Calu3 (cell line): ENCODE data around the gene XRCC5. TPM values are rescaled to one million over a fixed set of nuclear protein-coding genes. Genes with fewer than 3 reads are reported as not detected.
A peak's percentile ranks its signal among the peaks of the same experiment; 100 is the strongest.

Source experiments
- BruUV-seq: library from RNA; stranded (reverse); fragments of 400-500 nt; replicated peaks from 2 replicates; lab custom pipeline; 2021; lab: Mats Ljungman, UMichigan
- CTCF ChIA-PET: fragments of 300-600 bp; sonication (Branson Sonifier 250); formaldehyde crosslinking; loops from one replicate; lab custom pipeline; 2022; ENCODE audit warnings: antibody characterized with exemption; lab: Charles Lee
- DNase-seq: peaks from one replicate; pipeline ENCODE4 v3.0.0; 2022
- H3K27ac Mint-ChIP-seq: one replicate; pipeline ENCODE4 v1.8.0; 2022; ENCODE audit warnings: mixed read lengths; ENCODE audit not compliant: unreplicated experiment
- H3K27me3 Mint-ChIP-seq: one replicate; pipeline ENCODE4 v1.8.0; 2022; ENCODE audit warnings: mixed read lengths; ENCODE audit not compliant: unreplicated experiment
- H3K36me3 Mint-ChIP-seq: one replicate; pipeline ENCODE4 v1.8.0; 2022; ENCODE audit warnings: mild to moderate bottlenecking, moderate library complexity, mixed read lengths; ENCODE audit not compliant: insufficient read depth, unreplicated experiment
- H3K4me1 Mint-ChIP-seq: one replicate; pipeline ENCODE4 v1.8.0; 2022; ENCODE audit warnings: mild to moderate bottlenecking, low read depth, mixed read lengths; ENCODE audit not compliant: unreplicated experiment
- H3K4me3 Mint-ChIP-seq: one replicate; pipeline ENCODE4 v1.8.0; 2022; ENCODE audit warnings: mild to moderate bottlenecking, low read depth, moderate library complexity, mixed read lengths; ENCODE audit not compliant: unreplicated experiment
- H3K9me3 Mint-ChIP-seq: one replicate; pipeline ENCODE4 v1.8.0; 2022; ENCODE audit warnings: low read depth, mixed read lengths; ENCODE audit not compliant: unreplicated experiment
- intact Hi-C: fragments of 100-400 bp; cut with micrococcal nuclease; formaldehyde crosslinking; loops from one replicate; pipeline ENCODE4 v1.10.0; 2022; ENCODE audit not compliant: unreplicated experiment
- total RNA-seq: library from RNA; stranded (reverse); gene quantifications from 2 replicates; pipeline ENCODE4 v1.2.3, GENCODE V29; 2022
- TF ChIP-seq, protein P1 (sequence below): fragments of 200-600 bp; IDR thresholded peaks from one replicate; pipeline ENCODE4 v1.8.0; 2022; ENCODE audit warnings: antibody characterized with exemption; ENCODE audit not compliant: unreplicated experiment

XRCC5 gene
- total RNA-seq, 1 experiment from 2014 or later = 313 TPM

DNA sequence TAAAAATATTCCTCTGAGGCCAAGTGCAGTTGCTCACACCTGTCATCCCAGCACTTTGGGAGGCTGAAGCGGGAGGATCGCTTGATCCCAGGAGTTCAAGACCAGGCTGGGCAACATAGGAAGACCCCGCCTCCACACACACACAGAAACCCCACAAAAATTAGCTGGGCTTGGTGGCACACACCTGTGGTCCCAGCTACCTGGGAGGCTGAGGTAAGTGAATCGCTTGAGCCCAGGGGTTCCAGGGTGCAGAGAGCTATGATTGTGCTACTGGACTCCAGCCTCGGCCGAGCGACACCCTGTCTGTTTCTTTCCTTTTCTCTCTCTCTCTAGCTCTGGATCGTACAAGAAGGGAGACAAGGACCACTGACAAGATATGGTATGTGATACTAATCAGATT lies 1.8 kb upstream of the XRCC5 start:
- Mint-ChIP-seq H3K4me3 (no peak overlapping the region), H3K9me3 (no peaks in the 10 kb centered on the region), H3K36me3 (peaks cover 38% of the 10 kb centered on the region), H3K27ac (no peak overlapping the region), H3K4me1 (peaks cover 13% of the 10 kb centered on the region), H3K27me3 (no peaks in the 10 kb centered on the region)
- intact Hi-C loops = no loop called here
- no TSS peak for BruUV-seq
- CTCF ChIA-PET = no interaction called here
- TF ChIP-seq, protein P1, sequence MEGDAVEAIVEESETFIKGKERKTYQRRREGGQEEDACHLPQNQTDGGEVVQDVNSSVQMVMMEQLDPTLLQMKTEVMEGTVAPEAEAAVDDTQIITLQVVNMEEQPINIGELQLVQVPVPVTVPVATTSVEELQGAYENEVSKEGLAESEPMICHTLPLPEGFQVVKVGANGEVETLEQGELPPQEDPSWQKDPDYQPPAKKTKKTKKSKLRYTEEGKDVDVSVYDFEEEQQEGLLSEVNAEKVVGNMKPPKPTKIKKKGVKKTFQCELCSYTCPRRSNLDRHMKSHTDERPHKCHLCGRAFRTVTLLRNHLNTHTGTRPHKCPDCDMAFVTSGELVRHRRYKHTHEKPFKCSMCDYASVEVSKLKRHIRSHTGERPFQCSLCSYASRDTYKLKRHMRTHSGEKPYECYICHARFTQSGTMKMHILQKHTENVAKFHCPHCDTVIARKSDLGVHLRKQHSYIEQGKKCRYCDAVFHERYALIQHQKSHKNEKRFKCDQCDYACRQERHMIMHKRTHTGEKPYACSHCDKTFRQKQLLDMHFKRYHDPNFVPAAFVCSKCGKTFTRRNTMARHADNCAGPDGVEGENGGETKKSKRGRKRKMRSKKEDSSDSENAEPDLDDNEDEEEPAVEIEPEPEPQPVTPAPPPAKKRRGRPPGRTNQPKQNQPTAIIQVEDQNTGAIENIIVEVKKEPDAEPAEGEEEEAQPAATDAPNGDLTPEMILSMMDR = no peak
- no peak for DNase-seq

DNA sequence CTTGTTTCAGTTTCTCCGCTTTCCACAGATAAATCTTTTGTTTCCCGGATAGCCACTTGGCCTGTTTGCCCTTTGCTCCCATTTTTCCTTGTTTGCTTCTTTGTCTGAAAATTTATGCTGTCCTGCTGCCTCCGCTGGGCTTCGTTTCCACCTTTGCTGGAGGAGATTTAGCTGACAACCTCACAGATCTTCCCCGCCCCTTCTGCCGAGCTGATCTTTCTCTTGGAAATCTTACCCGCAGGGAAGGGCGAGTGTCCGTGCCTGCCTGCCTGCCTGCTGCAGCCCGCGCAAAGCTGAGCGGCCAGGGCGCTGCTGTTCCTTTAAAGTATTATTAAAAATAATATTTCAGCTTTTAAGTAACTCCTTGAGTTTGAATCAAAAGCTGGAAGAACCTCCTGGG lies 1.4 kb upstream of the XRCC5 start:
- Mint-ChIP-seq H3K9me3 (no peaks in the 10 kb centered on the region), H3K27me3 (no peaks in the 10 kb centered on the region), H3K27ac (no peak overlapping the region), H3K36me3 (peaks cover 42% of the 10 kb centered on the region), H3K4me3 (no peak overlapping the region), H3K4me1 (peaks cover 18% of the 10 kb centered on the region)
- DNase-seq = no peak
- TF ChIP-seq, protein P1 = no peak
- intact Hi-C loops = no loop called here
- no TSS peak for BruUV-seq
- CTCF ChIA-PET = no interaction called here

DNA sequence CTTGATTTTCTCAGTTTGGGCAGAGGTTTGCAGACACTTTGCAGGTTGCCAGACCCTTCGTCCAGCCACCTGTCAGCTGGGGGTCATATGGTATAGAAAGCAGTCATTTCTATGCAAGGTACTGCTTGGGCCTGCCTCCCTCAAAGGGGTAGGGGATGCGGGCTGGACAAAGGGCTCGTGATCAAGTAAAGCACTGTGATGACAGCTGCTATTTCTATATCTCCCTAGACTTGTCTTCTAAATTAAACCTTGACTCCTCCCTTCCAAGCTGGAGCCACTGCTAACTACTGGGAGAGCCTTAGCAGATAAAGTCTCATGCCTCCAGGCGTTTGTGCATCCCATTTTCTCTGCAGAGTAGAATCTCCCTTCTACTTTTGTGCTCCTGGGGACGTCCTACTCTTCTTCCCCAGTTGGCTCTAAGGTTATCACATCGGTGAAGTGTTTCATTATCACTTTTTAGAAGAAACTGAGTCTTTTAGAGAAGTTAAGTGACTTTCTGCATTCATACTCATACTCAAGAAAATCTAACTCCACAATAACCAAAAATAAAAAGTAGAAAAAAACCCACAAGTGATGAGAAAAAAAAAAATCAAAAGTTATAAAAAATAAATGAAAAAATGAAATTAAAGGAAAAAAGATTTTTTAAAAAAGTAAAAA lies 710 bp upstream of the XRCC5 start:
- peaks cover 25% of the 10 kb centered on the region for H3K4me1 Mint-ChIP-seq
- peak overlapping the region; percentile 99 for H3K27ac Mint-ChIP-seq
- no peaks in the 10 kb centered on the region for H3K9me3 Mint-ChIP-seq
- no peaks in the 10 kb centered on the region for H3K27me3 Mint-ChIP-seq
- CTCF ChIA-PET = interaction anchor here (1.0 to 2.1 kb wide), 2 partner anchors 24 to 51 kb away, joined by 3 to 5 read pairs; no protein-coding TSS in a partner anchor
- TF ChIP-seq, protein P1 = no peak
- intact Hi-C loops = no loop called here
- TSS peak; percentile 100 for BruUV-seq
- DNase-seq = no peak
- peak overlapping the region; percentile 100 for H3K4me3 Mint-ChIP-seq
- H3K36me3 Mint-ChIP-seq = peaks cover 49% of the 10 kb centered on the region

DNA sequence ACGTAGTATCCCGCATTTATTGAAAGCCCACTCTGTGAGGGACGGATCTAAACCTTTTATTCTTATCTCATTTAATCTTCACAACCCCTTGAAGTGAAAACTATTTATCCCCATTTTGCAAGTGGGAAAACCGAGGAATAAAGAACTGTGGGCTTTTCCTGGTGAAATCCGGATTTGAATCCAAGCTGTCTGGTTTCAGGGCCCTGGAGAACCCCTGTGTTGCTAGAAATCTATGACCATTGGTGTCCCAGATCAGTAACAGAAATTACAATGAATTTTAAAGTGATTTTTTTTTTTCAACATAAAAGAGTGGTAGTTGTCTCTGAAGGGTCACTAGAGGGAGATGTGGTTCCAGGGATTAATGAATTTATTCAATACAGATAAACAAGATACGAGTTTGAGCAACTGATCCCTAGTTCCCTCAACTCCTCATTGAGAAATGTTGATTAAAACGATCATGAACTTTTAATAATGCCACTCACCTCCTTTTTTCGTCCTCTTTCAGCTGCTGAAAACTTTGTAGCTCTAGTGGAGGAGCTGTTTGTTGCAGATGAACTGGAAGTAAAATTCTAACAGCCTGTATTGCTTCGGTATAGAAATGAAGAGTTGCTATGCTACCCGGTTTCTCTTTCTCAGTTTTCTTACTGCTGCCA lies 940 bp downstream of the XRCC5 start:
- H3K4me1 Mint-ChIP-seq = peaks cover 38% of the 10 kb centered on the region

More for the DNA sequence above, 940 bp downstream of the XRCC5 start:
- TF ChIP-seq, protein P1 = no peak
- H3K27me3 Mint-ChIP-seq = no peaks in the 10 kb centered on the region
- H3K4me3 Mint-ChIP-seq = peak overlapping the region; percentile 100
- CTCF ChIA-PET = interaction anchor here (0.9 to 2.1 kb wide), 2 partner anchors 24 to 52 kb away, joined by 3 to 5 read pairs; no protein-coding TSS in a partner anchor
- H3K9me3 Mint-ChIP-seq = no peaks in the 10 kb centered on the region
- peak overlapping the region; percentile 99 for H3K27ac Mint-ChIP-seq
- BruUV-seq = TSS peak; percentile 56
- intact Hi-C loops = loop anchor here (1.0 kb wide), 1 partner anchor 46 kb away; no protein-coding TSS in a partner anchor
- no peak for DNase-seq
- H3K36me3 Mint-ChIP-seq = peaks cover 65% of the 10 kb centered on the region
